K562 (cell line): Measurements from ENCODE around the gene ZNF652. TPM values are rescaled to one million over a fixed set of nuclear protein-coding genes. Genes with fewer than 3 reads are reported as not detected.
A peak's percentile ranks its signal among the peaks of the same experiment; 100 is the strongest.

Experiments
- ATAC-seq: fragments of 200-7000 bp; cut with Tn5 transposase; 3 replicates; pipeline ENCODE4 v1.9.1; 2020; ENCODE audit warnings: moderate library complexity
- BruUV-seq: library from RNA; stranded (reverse); fragments of 400-500 nt; replicated peaks from 2 replicates; lab custom pipeline; 2021; lab: Mats Ljungman, UMichigan
- CTCF ChIA-PET: fragments of 300-600 bp; formaldehyde crosslinking; extraction: SDS; loops from one replicate; lab custom pipeline; 2021; ENCODE audit warnings: low intra/inter-chr PET ratio; lab: Yijun Ruan, JAX
- POLR2A ChIA-PET: fragments of 300-600, 350-650 bp; sonication (Branson Sonifier 250); formaldehyde crosslinking; extraction: SDS; loops from one replicate; lab custom pipeline; 2021; ENCODE audit warnings: antibody characterized with exemption, inconsistent platforms; lab: Yijun Ruan, JAX
- DNase-seq, 4 experiments: peaks; one replicate each; pipeline versions ENCODE4 v3.0.0 to v3.0.0-alpha.2; 2011 to 2018; ENCODE audit warnings: low spot score in 3 of 4, mixed read lengths in 3 of 4; ENCODE audit errors: extremely low read depth in 1 of 4
- FAIRE-seq: peaks from 2 replicates; lab custom pipeline; 2011; peaks lifted over from hg19 to GRCh38; lab: Jason Lieb, UNC
- H2AFZ ChIP-seq: 2 replicates; pipeline ENCODE4 v1.6.0; 2011; ENCODE audit warnings: low read depth, low read length, control low read depth, inconsistent platforms
- H3K27ac ChIP-seq: fragments of 200-600 bp; 3 replicates; pipeline ENCODE4 v1.8.0; 2011; ENCODE audit warnings: low read depth, mild to moderate bottlenecking, control low read depth, inconsistent platforms, low read length, moderate library complexity, mixed read lengths; ENCODE audit errors: extremely low read depth
- H3K27me3 ChIP-seq, 2 experiments: fragments of 300-600 bp in 1 of 2; 2 replicates in 1 of 2; 3 replicates in 1 of 2; pipeline versions ENCODE4 v1.6.0 to v1.8.0; 2011; ENCODE audit warnings: inconsistent platforms in 2 of 2, low read length in 2 of 2, mild to moderate bottlenecking in 1 of 2, mixed read lengths in 1 of 2, moderate library complexity in 1 of 2; ENCODE audit not compliant: control insufficient read depth in 2 of 2, insufficient read depth in 2 of 2
- H3K36me3 ChIP-seq: fragments of 300-600 bp; 3 replicates; pipeline ENCODE4 v1.8.0; 2011; ENCODE audit warnings: mild to moderate bottlenecking, low read length, inconsistent platforms; ENCODE audit not compliant: control insufficient read depth, insufficient read depth
- H3K4me1 ChIP-seq, 2 experiments: fragments of 200-600 bp in 1 of 2; replicated peaks in 1 of 2; 2 replicates in 1 of 2; 3 replicates in 1 of 2; pipeline versions ENCODE4 v1.5.1 to v1.8.0; 2011; ENCODE audit warnings: inconsistent platforms in 2 of 2, low read length in 2 of 2, mild to moderate bottlenecking in 1 of 2, mixed read lengths in 1 of 2, moderate library complexity in 1 of 2; ENCODE audit not compliant: control insufficient read depth in 2 of 2, insufficient read depth in 2 of 2
- H3K4me2 ChIP-seq: 2 replicates; pipeline ENCODE4 v1.6.1; 2011; ENCODE audit warnings: low read length, control low read depth, inconsistent platforms, mixed read lengths; ENCODE audit not compliant: insufficient read depth
- H3K4me3 ChIP-seq: fragments of 200-600 bp; sonication (generic), shearing (Covaris generic); 2 replicates; pipeline ENCODE4 v1.5.1; 2016; ENCODE audit warnings: control low read depth, inconsistent platforms
- H3K79me2 ChIP-seq: fragments of 200-600 bp; 3 replicates; pipeline ENCODE4 v1.8.0; 2011; ENCODE audit warnings: low read length, inconsistent platforms; ENCODE audit not compliant: control insufficient read depth, insufficient read depth
- H3K9ac ChIP-seq, 2 experiments: 2 replicates each; pipeline versions ENCODE4 v1.6.0 to v1.6.1; 2011; ENCODE audit warnings: low read depth in 2 of 2, low read length in 2 of 2, control low read depth in 1 of 2, inconsistent platforms in 1 of 2, mild to moderate bottlenecking in 1 of 2, mixed read lengths in 1 of 2; ENCODE audit not compliant: insufficient read depth in 1 of 2
- H3K9me1 ChIP-seq: one replicate; pipeline ENCODE4 v1.6.0; 2011; ENCODE audit warnings: inconsistent platforms, mild to moderate bottlenecking, low read length, moderate library complexity; ENCODE audit not compliant: control insufficient read depth, insufficient read depth
- H3K9me3 ChIP-seq: replicated peaks from 2 replicates; pipeline ENCODE4 v1.5.1; 2011; ENCODE audit warnings: low read depth, low read length, inconsistent platforms; ENCODE audit not compliant: control insufficient read depth, insufficient read depth
- H4K20me1 ChIP-seq: replicated peaks from 2 replicates; pipeline ENCODE4 v1.6.1; 2011; ENCODE audit warnings: low read length, inconsistent platforms, mixed read lengths; ENCODE audit not compliant: control insufficient read depth, insufficient read depth
- EGR1 ChIP-seq: fragments of 450-650 bp; conservative IDR thresholded peaks from 2 replicates; pipeline ENCODE4 v1.6.1; 2017; ENCODE audit warnings: mild to moderate bottlenecking
- ETV1 ChIP-seq: fragments of 450-650 bp; conservative IDR thresholded peaks from 2 replicates; pipeline ENCODE4 v1.6.1; 2016; ENCODE audit warnings: missing genetic modification characterization, control low read depth, low read depth, missing compliant biosample characterization
- GABPB1 ChIP-seq: sonication (generic); formaldehyde crosslinking; IDR thresholded peaks from 2 replicates; pipeline ENCODE4 v1.8.0; 2022; ENCODE audit warnings: mild to moderate bottlenecking, missing genetic modification reagents
- HIVEP1 ChIP-seq: fragments of 250-450 bp; sonication (Bioruptor Pico); IDR thresholded peaks from 2 replicates; pipeline ENCODE4 v1.4.0; 2020; ENCODE audit warnings: mild to moderate bottlenecking
- HMG20A ChIP-seq: fragments of 450-650 bp; formaldehyde crosslinking; conservative IDR thresholded peaks from 2 replicates; pipeline ENCODE4 v1.4.0; 2020; ENCODE audit warnings: mild to moderate bottlenecking, mixed read lengths
- HNRNPK ChIP-seq: fragments of 200-400 bp; formaldehyde crosslinking; IDR thresholded peaks from one replicate; pipeline ENCODE4 v1.6.1; 2018; ENCODE audit warnings: mild to moderate bottlenecking, low read depth, low read length; ENCODE audit not compliant: poor library complexity, severe bottlenecking
- NCOA2 ChIP-seq, 2 experiments: fragments of 450-650 bp; IDR thresholded peaks; 2 replicates each; pipeline ENCODE4 v1.6.1; 2018; ENCODE audit warnings: mild to moderate bottlenecking in 2 of 2, moderate library complexity in 1 of 2; ENCODE audit not compliant: partially characterized antibody in 2 of 2
- PRPF4 ChIP-seq: fragments of 200-400 bp; formaldehyde crosslinking; IDR thresholded peaks from one replicate; pipeline ENCODE4 v1.6.1; 2017; ENCODE audit warnings: low read length, low read depth, mild to moderate bottlenecking; ENCODE audit not compliant: insufficient read depth, poor library complexity, severe bottlenecking
- SIX5 ChIP-seq, 2 experiments: IDR thresholded peaks; 2 replicates each; pipeline ENCODE4 v1.6.1; 2011; ENCODE audit warnings: low read length in 2 of 2, borderline replicate concordance in 1 of 2, low read depth in 1 of 2, mild to moderate bottlenecking in 1 of 2, moderate library complexity in 1 of 2; ENCODE audit not compliant: insufficient read depth in 1 of 2
- WHSC1 ChIP-seq: IDR thresholded peaks from one replicate; pipeline ENCODE4 v1.6.1; 2012; ENCODE audit warnings: low read length, control low read depth, inconsistent platforms
- ZNF445 ChIP-seq: fragments of 250-450 bp; sonication (Bioruptor Pico); IDR thresholded peaks from 2 replicates; pipeline ENCODE4 v1.4.0; 2020; ENCODE audit warnings: low read depth, mild to moderate bottlenecking, moderate library complexity
- WGBS: fragments of 100-300 bp; shearing (Covaris generic); methylation state at CpG from one replicate; pipeline ENCODE4 v1.1.6; 2016; ENCODE audit warnings: low coverage, mixed read lengths; ENCODE audit not compliant: insufficient coverage; ENCODE audit errors: missing lambda C conversion rate; 5-methylcytosine and 5-hydroxymethylcytosine counted together
- in situ Hi-C: fragments of 300-500 bp; cut with MboI; formaldehyde crosslinking; loops from 4 replicates; pipeline ENCODE4 v1.15.0; 2018; ENCODE audit warnings: inconsistent platforms, mixed read lengths
- intact Hi-C: fragments of 100-400 bp; cut with micrococcal nuclease; formaldehyde crosslinking; loops from 2 replicates; pipeline ENCODE4 v1.14.2; 2022
- polyA plus RNA-seq, 8 experiments: library from polyadenylated mRNA; depleted of rRNA in 4 of 8; stranded (reverse) in 5 of 8; unstranded in 3 of 8; fragments of >200 nt; fragmentation: Nextera tagmentation in 2 of 8; fragmentation: Illumina TruSeq in 1 of 8; extraction: Ambion mirVana in 2 of 8; extraction: Trizol in 1 of 8; gene quantifications; 2 replicates each; pipeline versions ENCODE4 v1.2.1 to v1.2.3, GENCODE V29; 2011 to 2014; ENCODE audit warnings: inconsistent platforms in 1 of 8, missing spikeins in 1 of 8
- total RNA-seq, 7 experiments: library from RNA; depleted of rRNA in 6 of 7; stranded (reverse); fragments of >200 nt in 6 of 7; fragmentation: Illumina TruSeq in 2 of 7; extraction: Trizol in 2 of 7; gene quantifications; 2 replicates each; pipeline versions ENCODE4 v1.2.1 to v1.2.3, GENCODE V29; 2011 to 2021; ENCODE audit warnings: low replicate concordance in 1 of 7
- TF ChIP-seq, protein P1 (sequence below): fragments of 250-450 bp; sonication (Bioruptor Pico); IDR thresholded peaks from 2 replicates; pipeline ENCODE4 v1.5.0; 2021; ENCODE audit warnings: mild to moderate bottlenecking, moderate library complexity
- TF ChIP-seq, protein P2 (sequence below): conservative IDR thresholded peaks from 2 replicates; pipeline ENCODE4 v1.6.1; 2011; ENCODE audit warnings: low read depth, mild to moderate bottlenecking, low read length; ENCODE audit not compliant: control insufficient read depth

Gene ZNF652
- total and polyA plus RNA-seq, 9 of the 15 experiments (the other 6 are each of a cell fraction or from before 2014, with no cell fraction given) = 5.1 to 15.5 (median 7.8) TPM

GRCh38 chr17:49407981-49408501, 46.0 kb upstream of the ZNF652 start:
- WGBS = 41% methylated on average over 9 of the region's 9 CpGs
- H3K9ac ChIP-seq = no peak overlapping the region
- H2AFZ ChIP-seq = no peak overlapping the region
- H3K27me3 ChIP-seq = no peaks in the 10 kb centered on the region
- no peak overlapping the region for H3K4me3 ChIP-seq
- peaks cover 98% of the 10 kb centered on the region for H3K36me3 ChIP-seq
- FAIRE-seq (peak; percentile 84), ATAC-seq (peak; percentile 100), DNase-seq (peak; percentile 81 to 85 (median 84))
- H3K4me1 ChIP-seq = no peaks in the 10 kb centered on the region
- ChIA-PET CTCF (interaction anchor here (0.6 to 2.4 kb wide), 5 partner anchors 13 to 148 kb away, joined by 3 to 29 read pairs (median 4); no protein-coding TSS in a partner anchor), POLR2A (interaction anchor here (0.6 to 1.2 kb wide), 7 partner anchors 9 to 579 kb away, joined by 3 to 4 read pairs (median 3); no protein-coding TSS in a partner anchor)
- H3K9me3 ChIP-seq = no peaks in the 10 kb centered on the region
- in situ Hi-C loops (no loop called here), intact Hi-C loops (loop anchor here (1.0 to 2.0 kb wide), 2 partner anchors 141 to 148 kb away; no protein-coding TSS in a partner anchor)
- H3K9me1 ChIP-seq = no peaks in the 10 kb centered on the region
- 0 out of 2 replicates have a peak, but pooled peaks cover 4% of the 10 kb centered on the region for H4K20me1 ChIP-seq
- no peak overlapping the region for H3K27ac ChIP-seq
- no peak overlapping the region for H3K4me2 ChIP-seq
- H3K79me2 ChIP-seq = peaks cover 2% of the 10 kb centered on the region; the same call in 2 of the 3 replicates
- BruUV-seq = no TSS peak
- no peak for TF ChIP-seq ETV1
- no peak for TF ChIP-seq HMG20A (CRISPR knock-in tag)
- TF ChIP-seq, protein P1, sequence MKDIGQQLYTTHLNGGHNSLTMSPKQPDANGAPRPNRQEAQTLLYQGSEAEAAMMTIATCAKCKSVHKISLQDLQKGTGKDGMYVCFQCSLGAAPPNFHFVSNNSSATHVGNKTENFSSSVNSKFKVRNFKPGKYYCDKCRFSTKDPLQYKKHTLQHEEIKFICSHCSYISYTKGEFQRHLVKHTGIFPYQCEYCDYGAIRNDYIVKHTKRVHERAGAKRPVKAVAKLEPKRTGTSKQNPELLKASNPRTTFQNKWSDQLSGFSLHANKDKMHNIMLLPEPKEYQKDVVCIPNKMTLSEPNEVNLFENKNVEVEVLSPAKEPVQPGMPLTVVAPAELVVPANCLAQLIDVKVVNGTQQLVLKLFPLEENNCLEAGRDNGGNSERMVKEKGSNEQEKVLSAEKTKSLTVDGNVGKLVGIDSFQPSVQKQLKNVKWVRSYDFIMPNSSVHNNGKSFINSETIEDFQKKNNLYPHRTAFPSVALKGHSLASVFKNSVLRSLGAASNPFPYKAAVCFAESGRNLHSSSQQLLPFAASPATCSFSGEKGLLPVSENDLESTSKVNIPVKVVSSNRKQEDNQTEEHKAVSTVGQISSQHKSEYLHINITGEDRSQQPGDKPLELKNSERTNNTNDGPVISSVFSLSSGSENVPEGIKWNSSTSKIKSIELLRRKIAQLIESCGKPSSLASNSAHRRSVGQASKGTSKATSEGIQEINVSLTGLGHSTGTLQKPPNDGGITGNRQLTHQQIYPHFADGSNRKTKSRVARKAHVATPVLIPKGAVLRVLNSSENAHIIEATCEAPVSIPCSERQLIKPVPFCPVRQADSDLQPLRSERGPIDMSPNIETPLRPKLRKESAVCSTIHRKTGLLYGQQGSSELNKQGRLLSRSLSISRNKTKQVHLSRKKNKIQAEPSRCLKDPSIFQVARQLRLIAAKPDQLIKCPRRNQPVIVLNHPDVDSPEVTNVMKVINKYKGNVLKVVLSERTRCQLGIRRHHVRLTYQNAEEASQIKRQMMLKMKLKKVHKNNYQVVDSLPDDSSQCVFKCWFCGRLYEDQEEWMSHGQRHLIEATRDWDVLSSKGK = no peak
- no peak for TF ChIP-seq ZNF445 (CRISPR knock-in tag)
- TF ChIP-seq GABPB1 (CRISPR knock-in tag) = peak; percentile 44; the same call in 1 of the 2 replicates
- no peak for TF ChIP-seq SIX5 (IDR thresholded peaks at IDR 0.05; ENCODE audit: borderline replicate concordance in 1 of 2, insufficient read depth in 1 of 2, low read depth in 1 of 2, low read length in 2 of 2)
- no peak for TF ChIP-seq HNRNPK
- no peak for TF ChIP-seq EGR1
- no peak for TF ChIP-seq NCOA2 (IDR thresholded peaks at IDR 0.05; ENCODE audit: partially characterized antibody in 2 of 2)
- TF ChIP-seq, protein P2, sequence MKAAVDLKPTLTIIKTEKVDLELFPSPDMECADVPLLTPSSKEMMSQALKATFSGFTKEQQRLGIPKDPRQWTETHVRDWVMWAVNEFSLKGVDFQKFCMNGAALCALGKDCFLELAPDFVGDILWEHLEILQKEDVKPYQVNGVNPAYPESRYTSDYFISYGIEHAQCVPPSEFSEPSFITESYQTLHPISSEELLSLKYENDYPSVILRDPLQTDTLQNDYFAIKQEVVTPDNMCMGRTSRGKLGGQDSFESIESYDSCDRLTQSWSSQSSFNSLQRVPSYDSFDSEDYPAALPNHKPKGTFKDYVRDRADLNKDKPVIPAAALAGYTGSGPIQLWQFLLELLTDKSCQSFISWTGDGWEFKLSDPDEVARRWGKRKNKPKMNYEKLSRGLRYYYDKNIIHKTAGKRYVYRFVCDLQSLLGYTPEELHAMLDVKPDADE = no peak
- no peak for TF ChIP-seq HIVEP1
- TF ChIP-seq PRPF4 = no peak
- TF ChIP-seq WHSC1 = no peak
